GM23338 (cell line): ENCODE results near the gene SYNPO2L. TPM values are rescaled to one million over a fixed set of nuclear protein-coding genes. Genes with fewer than 3 reads are reported as not detected.

Experiments used
- ATAC-seq: fragments of 200-7000 bp; cut with Tn5 transposase; 3 replicates; pipeline ENCODE4 v1.9.1; 2020
- DNase-seq: peaks from one replicate; pipeline ENCODE4 v3.0.0-alpha.2; 2015; ENCODE audit warnings: low spot score
- H2AFZ ChIP-seq: fragments of 200-600 bp; sonication (generic); 2 replicates; pipeline ENCODE4 v1.8.0; 2016; ENCODE audit warnings: antibody characterized with exemption, mild to moderate bottlenecking, moderate library complexity
- H3F3A ChIP-seq: fragments of 200-600 bp; sonication (generic); replicated peaks from 2 replicates; pipeline ENCODE4 v1.8.0; 2017; ENCODE audit warnings: antibody characterized with exemption, mixed run types, low read depth
- H3K27ac ChIP-seq: fragments of 200-600 bp; sonication (generic); 2 replicates; pipeline ENCODE4 v1.6.1; 2016; ENCODE audit warnings: low read depth
- H3K27me3 ChIP-seq: fragments of 200-600 bp; sonication (generic); 2 replicates; pipeline ENCODE4 v1.8.0; 2016; ENCODE audit warnings: mild to moderate bottlenecking, mixed run types, moderate library complexity; ENCODE audit not compliant: insufficient read depth
- H3K36me3 ChIP-seq: fragments of 200-600 bp; sonication (generic); 2 replicates; pipeline ENCODE4 v1.8.0; 2016; ENCODE audit warnings: mild to moderate bottlenecking; ENCODE audit not compliant: insufficient read depth
- H3K4me1 ChIP-seq: fragments of 200-600 bp; sonication (generic); 2 replicates; pipeline ENCODE4 v1.8.0; 2016; ENCODE audit warnings: mild to moderate bottlenecking, moderate library complexity; ENCODE audit not compliant: insufficient read depth
- H3K4me2 ChIP-seq: fragments of 200-600 bp; sonication (generic); 2 replicates; pipeline ENCODE4 v1.7.1; 2017; ENCODE audit warnings: mixed run types
- H3K4me3 ChIP-seq: fragments of 200-600 bp; sonication (generic); 2 replicates; pipeline ENCODE4 v1.6.1; 2016; ENCODE audit warnings: mixed run types
- H3K79me2 ChIP-seq: fragments of 200-600 bp; sonication (generic); replicated peaks from 2 replicates; pipeline ENCODE4 v1.8.0; 2017; ENCODE audit warnings: mild to moderate bottlenecking; ENCODE audit not compliant: insufficient read depth
- H3K9me2 ChIP-seq: fragments of 200-600 bp; sonication (generic); 2 replicates; pipeline ENCODE4 v1.8.0; 2017; ENCODE audit not compliant: insufficient read depth
- H4K20me1 ChIP-seq: fragments of 200-600 bp; sonication (generic); replicated peaks from 2 replicates; pipeline ENCODE4 v1.8.0; 2017; ENCODE audit warnings: mild to moderate bottlenecking; ENCODE audit not compliant: insufficient read depth
- H3K27ac Mint-ChIP-seq: 2 replicates; pipeline ENCODE4 v1.8.0; 2020; ENCODE audit warnings: inconsistent platforms, mild to moderate bottlenecking, moderate library complexity, mixed read lengths
- H3K27me3 Mint-ChIP-seq: 3 replicates; pipeline ENCODE4 v1.8.0; 2022; ENCODE audit warnings: low read depth, mild to moderate bottlenecking, moderate library complexity, mixed read lengths, inconsistent platforms; ENCODE audit not compliant: insufficient read depth, poor library complexity
- H3K36me3 Mint-ChIP-seq: 3 replicates; pipeline ENCODE4 v1.8.0; 2021; ENCODE audit warnings: low read depth, mild to moderate bottlenecking, inconsistent platforms, moderate library complexity, mixed read lengths
- H3K4me1 Mint-ChIP-seq: 3 replicates; pipeline ENCODE4 v1.8.0; 2020; ENCODE audit warnings: mild to moderate bottlenecking, inconsistent platforms, mixed read lengths
- H3K4me3 Mint-ChIP-seq: 3 replicates; pipeline ENCODE4 v1.8.0; 2021; ENCODE audit warnings: moderate library complexity, mild to moderate bottlenecking, inconsistent platforms, mixed read lengths
- H3K9me3 Mint-ChIP-seq: 3 replicates; pipeline ENCODE4 v1.8.0; 2020; ENCODE audit warnings: moderate library complexity, mild to moderate bottlenecking, inconsistent platforms, mixed read lengths
- CREB1 ChIP-seq: fragments of 250-450 bp; sonication (Bioruptor Pico); IDR thresholded peaks from 2 replicates; pipeline ENCODE4 v1.5.0; 2020; ENCODE audit warnings: low read depth, mild to moderate bottlenecking, moderate library complexity
- EZH2 ChIP-seq: fragments of 200-600 bp; sonication (generic); IDR thresholded peaks from one replicate; pipeline ENCODE4 v1.8.0; 2017; ENCODE audit warnings: antibody characterized with exemption, mild to moderate bottlenecking, low read depth; ENCODE audit not compliant: unreplicated experiment
- EZH2phosphoT487 ChIP-seq: fragments of 200-600 bp; sonication (generic); IDR thresholded peaks from one replicate; pipeline ENCODE4 v1.8.1; 2018; ENCODE audit warnings: antibody characterized with exemption; ENCODE audit not compliant: unreplicated experiment
- JUNB ChIP-seq: IDR thresholded peaks from one replicate; pipeline ENCODE4 v1.6.1; 2016; ENCODE audit warnings: antibody characterized with exemption; ENCODE audit not compliant: unreplicated experiment
- NANOG ChIP-seq: IDR thresholded peaks from 2 replicates; pipeline ENCODE4 v1.6.1; 2016; ENCODE audit warnings: antibody characterized with exemption, borderline replicate concordance
- POLR2AphosphoS5 ChIP-seq: IDR thresholded peaks from 2 replicates; pipeline ENCODE4 v1.6.1; 2016; ENCODE audit warnings: antibody characterized with exemption, low read depth
- STAT1 ChIP-seq: IDR thresholded peaks from one replicate; pipeline ENCODE4 v1.6.1; 2016; ENCODE audit warnings: antibody characterized with exemption; ENCODE audit not compliant: unreplicated experiment
- ZNF114 ChIP-seq: fragments of 250-450 bp; sonication (Bioruptor Pico); IDR thresholded peaks from 2 replicates; pipeline ENCODE4 v1.5.0; 2020; ENCODE audit warnings: mild to moderate bottlenecking, moderate library complexity
- polyA plus RNA-seq: library from polyadenylated mRNA; unstranded; fragments of >200 nt; fragmentation: Nextera tagmentation; extraction: Ambion mirVana; gene quantifications from 2 replicates; pipeline ENCODE4 v1.2.1, GENCODE V29; 2016
- total RNA-seq: library from RNA; depleted of rRNA; stranded (reverse); fragments of >200 nt; shearing (Covaris generic); gene quantifications from 2 replicates; pipeline ENCODE4 v1.2.3, GENCODE V29; 2014
- TF ChIP-seq, protein P1 (sequence below): IDR thresholded peaks from 2 replicates; pipeline ENCODE4 v1.6.1; 2016; ENCODE audit warnings: antibody characterized with exemption
- TF ChIP-seq, protein P2 (sequence below), 2 experiments: fragments of 200-600 bp in 1 of 2; sonication (generic) in 1 of 2; conservative IDR thresholded peaks; 2 replicates each; pipeline versions ENCODE4 v1.5.1 to v1.6.1; 2016 to 2017; ENCODE audit warnings: antibody characterized with exemption in 2 of 2, low read depth in 2 of 2, mild to moderate bottlenecking in 2 of 2, moderate library complexity in 1 of 2
- TF ChIP-seq, protein P3 (sequence below): IDR thresholded peaks from one replicate; pipeline ENCODE4 v1.6.1; 2018; ENCODE audit warnings: antibody characterized with exemption; ENCODE audit not compliant: unreplicated experiment

SYNPO2L gene
- total and polyA plus RNA-seq, 2 experiments from 2014 or later, result 0.57 TPM; not detected in 1

DNA sequence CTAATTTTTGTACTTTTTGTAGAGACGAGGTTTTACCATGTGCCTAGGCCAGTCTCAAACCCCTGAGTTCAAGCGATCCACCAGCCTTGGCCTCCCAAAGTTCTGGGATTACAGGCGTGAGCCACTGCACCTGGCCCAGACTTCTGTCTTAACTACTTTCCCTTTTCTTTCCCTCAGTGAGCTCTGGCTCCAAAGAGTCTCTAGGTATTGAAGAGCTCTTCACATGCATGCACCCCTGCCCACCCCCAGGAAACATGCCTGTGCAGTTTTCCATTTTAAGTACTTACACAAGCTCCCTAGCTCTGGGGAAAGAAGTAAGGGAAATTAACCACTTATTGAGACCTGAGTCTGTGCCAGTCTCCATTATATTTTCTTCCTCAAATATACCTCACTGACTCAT, 16.5 kb downstream of the SYNPO2L start:
- no peak for ATAC-seq
- no peaks in the 10 kb centered on the region for H4K20me1 ChIP-seq
- H3K79me2 ChIP-seq, result no peaks in the 10 kb centered on the region
- no peak overlapping the region for H3K4me2 ChIP-seq
- peaks cover 7% of the 10 kb centered on the region for H3K27me3 Mint-ChIP-seq
- no peaks in the 10 kb centered on the region for H3K36me3 ChIP-seq
- no peak overlapping the region for H2AFZ ChIP-seq
- H3K4me1 ChIP-seq, result no peaks in the 10 kb centered on the region
- H3K9me2 ChIP-seq, result no peaks in the 10 kb centered on the region
- H3K9me3 Mint-ChIP-seq, result no peaks in the 10 kb centered on the region
- H3K4me3 Mint-ChIP-seq, result no peak overlapping the region
- H3K36me3 Mint-ChIP-seq, result no peaks in the 10 kb centered on the region
- no peaks in the 10 kb centered on the region; the same call in 2 of the 3 replicates for H3K4me1 Mint-ChIP-seq
- H3K27ac Mint-ChIP-seq, result no peak overlapping the region
- H3K27ac ChIP-seq, result no peak overlapping the region
- no peaks in the 10 kb centered on the region for H3K27me3 ChIP-seq
- TF ChIP-seq NANOG (no peak), EZH2 (no peak), STAT1 (no peak)
- no peak overlapping the region for H3K4me3 ChIP-seq
- no peak for DNase-seq
- H3F3A ChIP-seq, result no peaks in the 10 kb centered on the region; the same call in 1 of the 2 replicates

DNA sequence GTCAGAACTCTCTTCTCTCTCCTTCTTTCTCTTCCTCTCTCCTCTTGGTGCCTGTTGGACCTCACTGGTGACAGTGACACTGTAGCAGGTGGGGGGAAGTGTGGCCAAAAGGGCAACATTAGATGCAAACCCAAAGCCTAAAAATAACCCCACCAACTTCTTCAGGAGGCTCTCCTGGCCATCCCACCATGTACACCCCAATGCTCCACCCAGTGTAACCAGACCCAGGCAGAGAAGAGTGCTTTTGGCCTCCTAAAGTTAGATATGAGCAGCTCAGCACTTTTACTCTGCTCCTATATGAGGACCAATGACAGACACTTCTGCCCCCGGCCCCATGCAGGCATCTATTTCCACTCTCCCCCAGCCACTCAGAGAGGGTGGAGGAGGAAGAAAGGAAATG, 20.0 kb downstream of the SYNPO2L start:
- DNase-seq, result no peak
- Mint-ChIP-seq H3K9me3 (no peaks in the 10 kb centered on the region), H3K4me1 (0 out of 3 replicates have a peak, but pooled peaks cover 4% of the 10 kb centered on the region), H3K27me3 (peaks cover 1% of the 10 kb centered on the region), H3K4me3 (no peak overlapping the region), H3K27ac (no peak overlapping the region), H3K36me3 (no peaks in the 10 kb centered on the region)
- ATAC-seq, result no peak
- Histone ChIP-seq H3K4me1 (no peaks in the 10 kb centered on the region), H3K9me2 (no peaks in the 10 kb centered on the region), H3K4me2 (no peak overlapping the region), H3K27me3 (no peaks in the 10 kb centered on the region), H3F3A (no peaks in the 10 kb centered on the region; the same call in 1 of the 2 replicates), H4K20me1 (no peaks in the 10 kb centered on the region), H3K79me2 (no peaks in the 10 kb centered on the region), H3K36me3 (no peaks in the 10 kb centered on the region), H3K27ac (no peak overlapping the region), H3K4me3 (no peak overlapping the region), H2AFZ (no peak overlapping the region)
- no peak for TF ChIP-seq CREB1 (CRISPR knock-in tag)
- no peak for TF ChIP-seq EZH2phosphoT487
- TF ChIP-seq NANOG, result no peak
- TF ChIP-seq, protein P1, sequence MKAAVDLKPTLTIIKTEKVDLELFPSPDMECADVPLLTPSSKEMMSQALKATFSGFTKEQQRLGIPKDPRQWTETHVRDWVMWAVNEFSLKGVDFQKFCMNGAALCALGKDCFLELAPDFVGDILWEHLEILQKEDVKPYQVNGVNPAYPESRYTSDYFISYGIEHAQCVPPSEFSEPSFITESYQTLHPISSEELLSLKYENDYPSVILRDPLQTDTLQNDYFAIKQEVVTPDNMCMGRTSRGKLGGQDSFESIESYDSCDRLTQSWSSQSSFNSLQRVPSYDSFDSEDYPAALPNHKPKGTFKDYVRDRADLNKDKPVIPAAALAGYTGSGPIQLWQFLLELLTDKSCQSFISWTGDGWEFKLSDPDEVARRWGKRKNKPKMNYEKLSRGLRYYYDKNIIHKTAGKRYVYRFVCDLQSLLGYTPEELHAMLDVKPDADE, result no peak
- TF ChIP-seq JUNB, result no peak
- no peak for TF ChIP-seq ZNF114 (CRISPR knock-in tag)
- TF ChIP-seq POLR2AphosphoS5, result no peak
- TF ChIP-seq, protein P2, sequence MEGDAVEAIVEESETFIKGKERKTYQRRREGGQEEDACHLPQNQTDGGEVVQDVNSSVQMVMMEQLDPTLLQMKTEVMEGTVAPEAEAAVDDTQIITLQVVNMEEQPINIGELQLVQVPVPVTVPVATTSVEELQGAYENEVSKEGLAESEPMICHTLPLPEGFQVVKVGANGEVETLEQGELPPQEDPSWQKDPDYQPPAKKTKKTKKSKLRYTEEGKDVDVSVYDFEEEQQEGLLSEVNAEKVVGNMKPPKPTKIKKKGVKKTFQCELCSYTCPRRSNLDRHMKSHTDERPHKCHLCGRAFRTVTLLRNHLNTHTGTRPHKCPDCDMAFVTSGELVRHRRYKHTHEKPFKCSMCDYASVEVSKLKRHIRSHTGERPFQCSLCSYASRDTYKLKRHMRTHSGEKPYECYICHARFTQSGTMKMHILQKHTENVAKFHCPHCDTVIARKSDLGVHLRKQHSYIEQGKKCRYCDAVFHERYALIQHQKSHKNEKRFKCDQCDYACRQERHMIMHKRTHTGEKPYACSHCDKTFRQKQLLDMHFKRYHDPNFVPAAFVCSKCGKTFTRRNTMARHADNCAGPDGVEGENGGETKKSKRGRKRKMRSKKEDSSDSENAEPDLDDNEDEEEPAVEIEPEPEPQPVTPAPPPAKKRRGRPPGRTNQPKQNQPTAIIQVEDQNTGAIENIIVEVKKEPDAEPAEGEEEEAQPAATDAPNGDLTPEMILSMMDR (conservative IDR thresholded peaks at IDR 0.05; ENCODE audit: low read depth in 2 of 2), result no peak
- TF ChIP-seq EZH2, result no peak
- TF ChIP-seq, protein P3, sequence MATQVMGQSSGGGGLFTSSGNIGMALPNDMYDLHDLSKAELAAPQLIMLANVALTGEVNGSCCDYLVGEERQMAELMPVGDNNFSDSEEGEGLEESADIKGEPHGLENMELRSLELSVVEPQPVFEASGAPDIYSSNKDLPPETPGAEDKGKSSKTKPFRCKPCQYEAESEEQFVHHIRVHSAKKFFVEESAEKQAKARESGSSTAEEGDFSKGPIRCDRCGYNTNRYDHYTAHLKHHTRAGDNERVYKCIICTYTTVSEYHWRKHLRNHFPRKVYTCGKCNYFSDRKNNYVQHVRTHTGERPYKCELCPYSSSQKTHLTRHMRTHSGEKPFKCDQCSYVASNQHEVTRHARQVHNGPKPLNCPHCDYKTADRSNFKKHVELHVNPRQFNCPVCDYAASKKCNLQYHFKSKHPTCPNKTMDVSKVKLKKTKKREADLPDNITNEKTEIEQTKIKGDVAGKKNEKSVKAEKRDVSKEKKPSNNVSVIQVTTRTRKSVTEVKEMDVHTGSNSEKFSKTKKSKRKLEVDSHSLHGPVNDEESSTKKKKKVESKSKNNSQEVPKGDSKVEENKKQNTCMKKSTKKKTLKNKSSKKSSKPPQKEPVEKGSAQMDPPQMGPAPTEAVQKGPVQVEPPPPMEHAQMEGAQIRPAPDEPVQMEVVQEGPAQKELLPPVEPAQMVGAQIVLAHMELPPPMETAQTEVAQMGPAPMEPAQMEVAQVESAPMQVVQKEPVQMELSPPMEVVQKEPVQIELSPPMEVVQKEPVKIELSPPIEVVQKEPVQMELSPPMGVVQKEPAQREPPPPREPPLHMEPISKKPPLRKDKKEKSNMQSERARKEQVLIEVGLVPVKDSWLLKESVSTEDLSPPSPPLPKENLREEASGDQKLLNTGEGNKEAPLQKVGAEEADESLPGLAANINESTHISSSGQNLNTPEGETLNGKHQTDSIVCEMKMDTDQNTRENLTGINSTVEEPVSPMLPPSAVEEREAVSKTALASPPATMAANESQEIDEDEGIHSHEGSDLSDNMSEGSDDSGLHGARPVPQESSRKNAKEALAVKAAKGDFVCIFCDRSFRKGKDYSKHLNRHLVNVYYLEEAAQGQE, result no peak
- TF ChIP-seq STAT1, result no peak
